Stimulated activated memory B cell treated with anti-CD40 and anti-IgM and Interleukin-4, amounts not matched to agents 10 μg/mL and 1 μg/mL and 100 μg/mL, for 72 hours (primary cell): ENCODE data around the gene CDHR4.
"Not testable (repeated sequence)": the region's sequence is repeated elsewhere in the genome, so short reads cannot be mapped to it uniquely, and the experiment has no call there.

Source experiments
- ATAC-seq: fragments of 150-1000 bp; cut with Tn5 transposase; 2 replicates; pipeline ENCODE4 v1.10.0; 2021
- H3K27ac Mint-ChIP-seq: one replicate; pipeline ENCODE4 v1.8.0; 2022; ENCODE audit warnings: mild to moderate bottlenecking, mixed read lengths
- H3K27me3 Mint-ChIP-seq: one replicate; pipeline ENCODE4 v1.8.0; 2022; ENCODE audit warnings: mixed read lengths
- H3K36me3 Mint-ChIP-seq: one replicate; pipeline ENCODE4 v1.8.0; 2022; ENCODE audit warnings: mixed read lengths
- H3K4me1 Mint-ChIP-seq: one replicate; pipeline ENCODE4 v1.8.0; 2022; ENCODE audit warnings: mixed read lengths
- H3K4me3 Mint-ChIP-seq: one replicate; pipeline ENCODE4 v1.8.0; 2022; ENCODE audit warnings: mild to moderate bottlenecking, moderate library complexity, mixed read lengths
- H3K9me3 Mint-ChIP-seq: one replicate; pipeline ENCODE4 v1.8.0; 2022; ENCODE audit warnings: mixed read lengths

The CDHR4 gene, protein sequence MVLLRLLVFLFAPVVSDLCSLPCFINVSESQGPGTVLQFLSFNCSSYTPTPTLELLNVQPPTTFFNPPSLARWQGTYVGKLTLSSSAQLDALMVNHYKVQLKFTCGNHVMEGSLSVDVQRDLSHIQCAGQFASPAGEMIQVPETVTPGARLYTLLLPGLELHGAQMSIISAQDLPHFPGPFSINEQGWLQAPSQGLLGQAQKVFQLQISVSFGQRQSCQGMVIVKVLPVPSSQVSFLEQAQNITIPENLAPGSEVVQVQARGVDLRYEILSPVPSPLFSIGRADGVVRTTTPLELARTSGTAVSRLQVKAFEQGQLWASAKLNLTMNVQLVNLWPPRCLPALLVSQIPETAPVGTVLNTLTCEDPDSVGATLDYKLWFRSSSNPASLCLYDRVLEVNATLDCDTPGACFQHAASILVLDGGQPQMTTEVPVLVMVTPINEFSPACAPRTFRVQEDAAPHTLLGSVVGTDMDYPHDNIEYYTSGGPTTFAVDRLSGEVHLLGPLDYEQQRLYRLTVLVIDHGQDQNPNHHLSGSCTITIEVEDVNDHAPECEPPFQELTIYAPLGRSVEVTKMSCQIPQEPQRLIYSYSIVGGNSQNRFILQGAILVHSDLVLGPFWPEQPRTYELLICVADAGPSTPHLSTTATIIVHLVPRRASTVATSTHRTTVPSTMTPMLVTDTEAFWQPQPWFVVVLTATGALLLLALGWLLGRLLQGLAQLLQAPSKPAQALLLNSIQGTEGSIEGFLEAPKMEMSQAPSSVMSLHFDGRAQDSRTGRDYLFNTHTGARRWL

DNA sequence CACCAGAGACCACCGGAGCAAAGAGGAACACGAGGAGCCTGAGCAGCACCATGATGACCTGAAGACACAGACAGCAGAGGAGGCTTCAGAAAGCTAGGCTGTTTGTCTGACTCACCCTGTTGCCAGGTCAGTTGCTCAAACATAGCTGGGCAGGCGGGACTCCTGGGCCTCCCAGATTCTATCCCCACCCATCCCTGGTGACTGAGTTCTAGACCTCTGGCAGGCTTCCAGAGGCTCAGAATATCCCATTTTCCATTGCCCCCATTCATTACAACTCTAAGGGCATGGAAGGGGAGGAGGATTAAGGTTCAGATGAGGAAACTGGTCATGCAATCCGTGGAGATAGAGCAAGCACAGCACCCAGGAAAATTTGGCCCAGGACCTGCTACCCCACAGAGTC lies at the start of gene CDHR4:
CDHR4 (minus strand) TSS at position 113 of the 400 bp plus-strand sequence; CDS start at position 52, 61 bp downstream.
- no peaks in the 10 kb centered on the region for H3K36me3 Mint-ChIP-seq
- no peaks in the 10 kb centered on the region for H3K27me3 Mint-ChIP-seq
- no peak within 1 kb of the TSS for H3K27ac Mint-ChIP-seq
- ATAC-seq = no peak
- no peak within 1 kb of the TSS for H3K4me3 Mint-ChIP-seq
- peaks cover 22% of the 10 kb centered on the region for H3K4me1 Mint-ChIP-seq
- no peaks in the 10 kb centered on the region for H3K9me3 Mint-ChIP-seq

DNA sequence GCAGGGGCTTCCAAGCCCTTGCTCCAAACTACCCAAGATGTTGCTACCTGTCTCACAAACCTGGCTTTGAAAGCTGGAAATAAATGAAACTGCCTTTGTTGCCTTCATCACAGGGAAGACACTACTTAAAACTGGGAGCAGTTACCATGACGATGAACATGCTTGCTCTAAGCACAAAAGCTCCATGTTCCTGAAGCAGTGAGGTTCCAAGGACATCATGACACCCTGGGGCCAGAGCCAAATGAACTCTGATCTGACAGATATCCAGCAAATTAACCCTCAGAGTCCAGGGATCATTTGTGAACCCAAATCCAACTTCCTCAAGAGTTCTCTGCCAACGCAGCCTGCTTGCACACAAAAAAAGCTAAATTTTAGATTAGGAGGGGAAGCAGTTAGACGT lies 46.0 kb upstream of the CDHR4 start:
- H3K27ac Mint-ChIP-seq = no peak overlapping the region
- no peaks in the 10 kb centered on the region for H3K9me3 Mint-ChIP-seq
- H3K4me3 Mint-ChIP-seq = no peak overlapping the region
- H3K4me1 Mint-ChIP-seq = no peaks in the 10 kb centered on the region
- peaks cover 12% of the 10 kb centered on the region for H3K36me3 Mint-ChIP-seq
- H3K27me3 Mint-ChIP-seq = no peaks in the 10 kb centered on the region
- no peak for ATAC-seq

DNA sequence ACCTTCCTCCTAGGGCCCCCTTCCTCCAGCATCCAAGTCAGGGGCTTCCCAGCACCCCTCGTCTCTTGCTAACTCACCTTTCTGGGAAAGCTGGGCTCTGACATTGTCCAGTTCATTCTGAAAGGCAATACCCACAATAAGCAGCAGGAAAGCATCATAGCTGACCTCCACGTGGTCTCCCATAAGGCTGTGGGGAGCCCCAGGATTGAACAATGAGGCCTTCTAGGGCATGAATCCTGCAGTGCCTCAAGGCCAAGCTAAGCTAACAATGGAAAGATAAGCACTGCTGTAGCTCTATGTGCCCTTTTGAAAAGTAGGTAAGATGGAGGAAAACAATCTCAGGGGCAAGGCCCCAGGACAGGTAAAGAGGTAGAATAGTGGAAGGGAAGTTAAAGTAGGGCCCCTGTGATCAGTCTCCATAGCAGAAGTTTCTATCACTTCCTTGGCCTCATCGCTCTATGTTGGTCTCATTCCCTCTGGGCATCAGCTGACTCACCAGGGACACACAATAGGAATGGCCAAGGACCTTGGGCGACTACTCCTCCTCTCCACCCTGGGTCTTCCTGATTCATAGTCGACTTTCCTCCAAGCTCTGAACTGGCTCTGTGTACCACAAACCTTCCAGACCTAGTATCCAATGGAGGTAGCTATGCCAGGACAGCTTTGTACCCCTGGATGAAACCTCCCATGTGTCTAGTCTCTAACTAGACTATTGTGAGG lies 45.0 kb upstream of the CDHR4 start:
- no peaks in the 10 kb centered on the region for H3K4me1 Mint-ChIP-seq
- H3K27me3 Mint-ChIP-seq = no peaks in the 10 kb centered on the region
- H3K36me3 Mint-ChIP-seq = peaks cover 12% of the 10 kb centered on the region
- no peak for ATAC-seq
- H3K4me3 Mint-ChIP-seq = no peak overlapping the region
- H3K9me3 Mint-ChIP-seq = no peaks in the 10 kb centered on the region
- no peak overlapping the region for H3K27ac Mint-ChIP-seq

- H3K4me1 Mint-ChIP-seq = peaks cover 6% of the 10 kb centered on the region
- H3K27me3 Mint-ChIP-seq = no peaks in the 10 kb centered on the region
- peak overlapping the region; percentile 30 for H3K27ac Mint-ChIP-seq
- no peak overlapping the region for H3K4me3 Mint-ChIP-seq
- H3K36me3 Mint-ChIP-seq = peaks cover 12% of the 10 kb centered on the region
- ATAC-seq = no peak
- no peaks in the 10 kb centered on the region for H3K9me3 Mint-ChIP-seq
Observed at GRCh38 chr3:49842843-49843517, 43.3 kb upstream of the CDHR4 start.

DNA sequence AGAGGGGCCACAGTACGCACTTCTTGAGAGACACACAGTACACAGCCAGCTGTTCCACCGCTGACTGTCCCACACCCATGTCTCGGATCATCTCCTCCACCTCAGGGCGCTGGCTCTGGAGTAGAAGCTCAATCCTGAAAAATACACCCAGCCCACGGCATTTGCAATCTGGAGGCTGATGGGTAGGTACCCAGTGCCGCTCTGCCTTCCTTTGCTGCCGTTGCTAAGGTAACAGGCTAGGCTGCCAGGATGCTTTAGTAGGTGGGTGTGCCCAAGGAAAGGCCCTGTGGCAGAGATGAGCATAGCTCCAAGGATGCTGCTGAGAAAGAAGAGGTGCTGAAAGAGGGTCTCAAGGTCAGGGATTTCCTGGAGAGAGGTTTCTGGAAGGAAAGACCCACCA lies 42.1 kb upstream of the CDHR4 start:
- H3K4me1 Mint-ChIP-seq = peaks cover 6% of the 10 kb centered on the region
- no peak overlapping the region for H3K4me3 Mint-ChIP-seq
- peak overlapping the region; percentile 37 for H3K27ac Mint-ChIP-seq
- no peak for ATAC-seq
- H3K36me3 Mint-ChIP-seq = peaks cover 5% of the 10 kb centered on the region
- no peaks in the 10 kb centered on the region for H3K27me3 Mint-ChIP-seq
- H3K9me3 Mint-ChIP-seq = no peaks in the 10 kb centered on the region

GRCh38 chr3:49841126-49841696 lies 41.5 kb upstream of the CDHR4 start:
- Mint-ChIP-seq H3K9me3 (no peaks in the 10 kb centered on the region), H3K4me1 (peaks cover 6% of the 10 kb centered on the region), H3K27me3 (no peaks in the 10 kb centered on the region), H3K36me3 (peaks cover 5% of the 10 kb centered on the region), H3K4me3 (no peak overlapping the region), H3K27ac (peak overlapping the region; percentile 37)
- no peak for ATAC-seq

GRCh38 chr3:49840388-49840787 lies 40.7 kb upstream of the CDHR4 start:
- Mint-ChIP-seq H3K36me3 (peaks cover 2% of the 10 kb centered on the region), H3K27me3 (no peaks in the 10 kb centered on the region), H3K4me1 (peaks cover 6% of the 10 kb centered on the region), H3K27ac (peak overlapping the region; percentile 37), H3K9me3 (no peaks in the 10 kb centered on the region), H3K4me3 (no peak overlapping the region)
- no peak for ATAC-seq

DNA sequence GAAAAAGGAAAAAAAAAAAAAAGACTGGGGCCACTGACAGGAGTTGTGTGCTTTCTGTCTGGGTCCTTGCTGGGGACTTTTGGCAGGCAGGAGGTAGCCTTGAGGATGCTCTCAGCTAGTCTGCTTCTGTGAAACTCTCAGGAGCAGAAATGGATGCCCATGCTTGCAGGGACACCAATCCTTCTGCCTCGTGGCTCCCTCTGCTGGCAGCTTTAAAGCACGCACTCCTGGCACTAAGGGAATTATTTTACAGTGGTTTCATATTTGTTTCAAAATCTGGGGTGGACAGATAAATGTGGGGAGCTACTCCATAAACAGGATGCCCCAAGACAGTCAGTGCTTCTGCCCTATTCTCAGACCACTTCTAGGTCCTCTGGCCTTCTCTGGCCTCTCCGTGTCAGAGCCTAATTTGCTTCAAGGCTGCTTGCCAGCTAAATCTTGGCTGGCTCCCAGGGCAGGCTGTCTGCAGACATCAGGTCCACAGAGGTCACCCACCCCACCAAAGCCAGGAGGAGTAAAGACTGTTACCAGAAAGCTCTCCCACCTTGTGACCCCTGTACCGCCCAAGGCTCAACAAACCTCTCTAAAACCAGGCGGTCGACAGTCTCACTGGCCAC lies 39.6 kb upstream of the CDHR4 start:
- no peaks in the 10 kb centered on the region for H3K27me3 Mint-ChIP-seq
- H3K4me3 Mint-ChIP-seq = no peak overlapping the region
- peak; percentile 88 for ATAC-seq
- peaks cover 6% of the 10 kb centered on the region for H3K4me1 Mint-ChIP-seq
- H3K36me3 Mint-ChIP-seq = peaks cover 6% of the 10 kb centered on the region
- no peaks in the 10 kb centered on the region for H3K9me3 Mint-ChIP-seq
- H3K27ac Mint-ChIP-seq = no peak overlapping the region

DNA sequence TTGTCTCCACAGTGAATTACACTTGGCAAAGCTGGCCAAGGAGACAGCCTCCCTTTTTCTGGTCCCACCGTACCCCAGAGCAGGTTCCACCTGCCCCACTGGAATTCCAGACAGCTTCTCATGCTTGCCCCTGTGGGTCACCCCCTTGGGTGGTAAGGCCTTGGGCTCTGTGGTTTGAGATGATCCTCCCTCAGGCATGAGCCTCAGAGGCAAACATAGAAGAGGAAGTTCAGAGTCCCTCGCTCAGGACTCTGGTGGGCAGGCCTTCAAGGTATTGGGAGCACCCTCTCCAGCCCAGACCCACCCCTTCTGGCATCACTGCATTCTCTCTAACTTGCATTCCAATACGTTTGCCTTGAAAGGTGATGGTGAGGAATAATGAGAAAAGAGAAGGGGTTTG lies 31.7 kb upstream of the CDHR4 start:
- peak overlapping the region; percentile 16 for H3K27ac Mint-ChIP-seq
- peaks cover 7% of the 10 kb centered on the region for H3K4me1 Mint-ChIP-seq
- no peaks in the 10 kb centered on the region for H3K27me3 Mint-ChIP-seq
- H3K4me3 Mint-ChIP-seq = no peak overlapping the region
- H3K36me3 Mint-ChIP-seq = peaks cover 20% of the 10 kb centered on the region
- ATAC-seq = no peak
- H3K9me3 Mint-ChIP-seq = no peaks in the 10 kb centered on the region

- H3K27ac Mint-ChIP-seq = no peak overlapping the region
- no peak for ATAC-seq
- no peak overlapping the region for H3K4me3 Mint-ChIP-seq
- peaks cover 1% of the 10 kb centered on the region for H3K4me1 Mint-ChIP-seq
- peaks cover 14% of the 10 kb centered on the region for H3K36me3 Mint-ChIP-seq
- H3K9me3 Mint-ChIP-seq = no peaks in the 10 kb centered on the region
- H3K27me3 Mint-ChIP-seq = no peaks in the 10 kb centered on the region
Observed at GRCh38 chr3:49826016-49826415, 26.3 kb upstream of the CDHR4 start.

GRCh38 chr3:49823131-49823530 lies 23.5 kb upstream of the CDHR4 start:
- not testable (repeated sequence) for H3K27ac Mint-ChIP-seq, ATAC-seq, H3K4me1 Mint-ChIP-seq, H3K36me3 Mint-ChIP-seq, H3K9me3 Mint-ChIP-seq, H3K27me3 Mint-ChIP-seq, H3K4me3 Mint-ChIP-seq

- Mint-ChIP-seq H3K36me3 (peaks cover 19% of the 10 kb centered on the region), H3K4me1 (peaks cover 57% of the 10 kb centered on the region), H3K4me3 (peak within 1 kb of the TSS; percentile 94), H3K27me3 (no peaks in the 10 kb centered on the region), H3K9me3 (no peaks in the 10 kb centered on the region), H3K27ac (peak within 1 kb of the TSS; percentile 97)
- ATAC-seq = peak; percentile 88
Observed at GRCh38 chr3:49813497-49814174, 14.0 kb upstream of the CDHR4 start, which contains the start of gene UBA7. Gene UBA7, minus strand, starts transcription at chr3:49813953. Its CDS starts 166 bp downstream, at chr3:49813787.

GRCh38 chr3:49812916-49813496 lies 13.3 kb upstream of the CDHR4 start:
- no peak for ATAC-seq
- H3K27me3 Mint-ChIP-seq = no peaks in the 10 kb centered on the region
- peak overlapping the region; percentile 94 for H3K4me3 Mint-ChIP-seq
- H3K36me3 Mint-ChIP-seq = peaks cover 19% of the 10 kb centered on the region
- peaks cover 63% of the 10 kb centered on the region for H3K4me1 Mint-ChIP-seq
- peak overlapping the region; percentile 97 for H3K27ac Mint-ChIP-seq
- no peaks in the 10 kb centered on the region for H3K9me3 Mint-ChIP-seq
